ENCODE data around the gene CXCR2. TPM values are rescaled to one million over a fixed set of nuclear protein-coding genes. Genes with fewer than 3 reads are reported as not detected.

Gene CXCR2
- total RNA-seq, 2 experiments from 2014 or later = 0.22 to 0.27 TPM

GRCh38 chr2:218130377-218130776 lies 4.5 kb downstream of the CXCR2 start:
- ATAC-seq = no peak
- Mint-ChIP-seq H3K36me3 (ENCODE audit: low read depth) (no peaks in the 10 kb centered on the region), H3K27me3 (peaks cover 6% of the 10 kb centered on the region), H3K4me3 (no peak overlapping the region), H3K27ac (no peak overlapping the region), H3K9me3 (no peaks in the 10 kb centered on the region), H3K4me1 (ENCODE audit: low read depth) (peaks cover 8% of the 10 kb centered on the region)
- CTCF ChIA-PET = no interaction called here
- no peak for TF ChIP-seq CTCF (IDR thresholded peaks at IDR 0.05)
- intact Hi-C loops (cut with micrococcal nuclease) = no loop called here
- DNase-seq = no peak
- POLR2A ChIA-PET = no interaction called here

- Mint-ChIP-seq H3K4me1 (ENCODE audit: low read depth) (peaks cover 3% of the 10 kb centered on the region), H3K36me3 (ENCODE audit: low read depth) (no peaks in the 10 kb centered on the region), H3K4me3 (no peak overlapping the region), H3K27ac (no peak overlapping the region), H3K27me3 (peaks cover 4% of the 10 kb centered on the region), H3K9me3 (no peaks in the 10 kb centered on the region)
- ChIA-PET POLR2A (no interaction called here), CTCF (interaction anchor here (0.6 kb wide), 1 partner anchor 245 kb away, joined by 3 read pairs; no protein-coding TSS in a partner anchor)
- intact Hi-C loops (cut with micrococcal nuclease) = no loop called here
- ATAC-seq (no peak), DNase-seq (no peak)
- no peak for TF ChIP-seq CTCF (IDR thresholded peaks at IDR 0.05)
Measured at GRCh38 chr2:218130822-218131221, 5.0 kb downstream of the CXCR2 start.

GRCh38 chr2:218137514-218137913 lies 11.7 kb downstream of the CXCR2 start:
- H3K27me3 Mint-ChIP-seq = peaks cover 30% of the 10 kb centered on the region
- ChIA-PET POLR2A (no interaction called here), CTCF (no interaction called here)
- TF ChIP-seq CTCF (IDR thresholded peaks at IDR 0.05) = no peak
- no peaks in the 10 kb centered on the region for H3K4me1 Mint-ChIP-seq (ENCODE audit: low read depth)
- no peaks in the 10 kb centered on the region for H3K9me3 Mint-ChIP-seq
- DNase-seq (no peak), ATAC-seq (no peak)
- H3K36me3 Mint-ChIP-seq (ENCODE audit: low read depth) = no peaks in the 10 kb centered on the region
- no peak overlapping the region for H3K4me3 Mint-ChIP-seq
- intact Hi-C loops (cut with micrococcal nuclease) = no loop called here
- H3K27ac Mint-ChIP-seq = no peak overlapping the region

- POLR2A ChIA-PET = no interaction called here
- CTCF ChIA-PET = no interaction called here
- H3K4me1 Mint-ChIP-seq (ENCODE audit: low read depth) = no peaks in the 10 kb centered on the region
- ATAC-seq (no peak), DNase-seq (no peak)
- H3K4me3 Mint-ChIP-seq = no peak overlapping the region
- no peak for TF ChIP-seq CTCF (IDR thresholded peaks at IDR 0.05)
- peaks cover 30% of the 10 kb centered on the region for H3K27me3 Mint-ChIP-seq
- intact Hi-C loops (cut with micrococcal nuclease) = no loop called here
- no peaks in the 10 kb centered on the region for H3K9me3 Mint-ChIP-seq
- H3K36me3 Mint-ChIP-seq (ENCODE audit: low read depth) = no peaks in the 10 kb centered on the region
- H3K27ac Mint-ChIP-seq = no peak overlapping the region
Measured at GRCh38 chr2:218138047-218138446, 12.2 kb downstream of the CXCR2 start.

- Mint-ChIP-seq H3K9me3 (no peaks in the 10 kb centered on the region), H3K36me3 (ENCODE audit: low read depth) (no peaks in the 10 kb centered on the region), H3K4me3 (no peak overlapping the region), H3K27ac (no peak overlapping the region), H3K4me1 (ENCODE audit: low read depth) (no peaks in the 10 kb centered on the region), H3K27me3 (peaks cover 4% of the 10 kb centered on the region)
- DNase-seq (no peak), ATAC-seq (no peak)
- ChIA-PET CTCF (no interaction called here), POLR2A (no interaction called here)
- TF ChIP-seq CTCF (IDR thresholded peaks at IDR 0.05) = no peak
- intact Hi-C loops (cut with micrococcal nuclease) = no loop called here
Measured at GRCh38 chr2:218145124-218145523, 19.3 kb downstream of the CXCR2 start.
